Measurements from ENCODE around the gene ACBD6.

DNA sequence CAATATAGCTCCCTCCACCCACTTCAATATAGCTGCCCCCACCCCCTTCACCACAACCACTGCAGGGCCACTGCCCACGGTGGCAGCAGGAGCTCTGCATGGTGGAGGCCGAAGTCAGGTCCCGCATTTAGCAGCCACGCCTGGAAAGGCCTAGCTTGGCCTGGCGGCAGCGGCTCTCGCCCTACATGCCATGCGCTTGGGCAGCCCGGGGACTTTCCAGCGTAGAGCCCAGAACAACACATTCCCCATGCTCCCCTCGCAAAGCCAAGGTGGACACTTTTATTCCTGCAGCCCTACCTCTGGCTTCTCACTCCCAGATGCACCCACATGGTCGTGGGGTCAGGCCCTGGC lies 235.2 kb downstream of the ACBD6 start:
- TF ChIP-seq, protein P1, sequence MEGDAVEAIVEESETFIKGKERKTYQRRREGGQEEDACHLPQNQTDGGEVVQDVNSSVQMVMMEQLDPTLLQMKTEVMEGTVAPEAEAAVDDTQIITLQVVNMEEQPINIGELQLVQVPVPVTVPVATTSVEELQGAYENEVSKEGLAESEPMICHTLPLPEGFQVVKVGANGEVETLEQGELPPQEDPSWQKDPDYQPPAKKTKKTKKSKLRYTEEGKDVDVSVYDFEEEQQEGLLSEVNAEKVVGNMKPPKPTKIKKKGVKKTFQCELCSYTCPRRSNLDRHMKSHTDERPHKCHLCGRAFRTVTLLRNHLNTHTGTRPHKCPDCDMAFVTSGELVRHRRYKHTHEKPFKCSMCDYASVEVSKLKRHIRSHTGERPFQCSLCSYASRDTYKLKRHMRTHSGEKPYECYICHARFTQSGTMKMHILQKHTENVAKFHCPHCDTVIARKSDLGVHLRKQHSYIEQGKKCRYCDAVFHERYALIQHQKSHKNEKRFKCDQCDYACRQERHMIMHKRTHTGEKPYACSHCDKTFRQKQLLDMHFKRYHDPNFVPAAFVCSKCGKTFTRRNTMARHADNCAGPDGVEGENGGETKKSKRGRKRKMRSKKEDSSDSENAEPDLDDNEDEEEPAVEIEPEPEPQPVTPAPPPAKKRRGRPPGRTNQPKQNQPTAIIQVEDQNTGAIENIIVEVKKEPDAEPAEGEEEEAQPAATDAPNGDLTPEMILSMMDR (IDR thresholded peaks at IDR 0.05; ENCODE audit: poor library complexity) = no peak
- TF ChIP-seq EZH2 (IDR thresholded peaks at IDR 0.05; ENCODE audit: borderline replicate concordance) = no peak

All from hepatocyte (in vitro differentiated cells).